Measurements from ENCODE around the gene GPC6.

GRCh38 chr13:94454906-94455305 lies 1228.3 kb downstream of the GPC6 start:
- TF ChIP-seq EZH2 (IDR thresholded peaks at IDR 0.05; ENCODE audit: insufficient read depth, low read length) (no peak), CTCF (IDR thresholded peaks at IDR 0.05; ENCODE audit: insufficient read depth, low read depth, low read length) (no peak)

Data from astrocyte (in vitro differentiated cells and primary cell).